Measurements from ENCODE around the gene PDILT. TPM values are rescaled to one million over a fixed set of nuclear protein-coding genes. Genes with fewer than 3 reads are reported as not detected.

PDILT gene
- total and polyA plus RNA-seq, 2 experiments from 2014 or later: not detected

- Mint-ChIP-seq H3K27ac (no peak overlapping the region), H3K4me1 (peaks cover 5% of the 10 kb centered on the region; the same call in 2 of the 3 replicates), H3K4me3 (no peak overlapping the region), H3K36me3 (ENCODE audit: low read depth) (no peaks in the 10 kb centered on the region), H3K9me3 (no peaks in the 10 kb centered on the region), H3K27me3 (ENCODE audit: insufficient read depth, low read depth, poor library complexity) (no peaks in the 10 kb centered on the region)
- Histone ChIP-seq H3K27ac (ENCODE audit: low read depth) (no peak overlapping the region), H3K4me3 (no peak overlapping the region), H3K36me3 (ENCODE audit: insufficient read depth) (no peaks in the 10 kb centered on the region), H3K4me1 (ENCODE audit: insufficient read depth) (no peaks in the 10 kb centered on the region), H3K79me2 (replicated peaks; ENCODE audit: insufficient read depth) (no peaks in the 10 kb centered on the region), H2AFZ (no peak overlapping the region), H3K27me3 (ENCODE audit: insufficient read depth) (no peaks in the 10 kb centered on the region), H4K20me1 (replicated peaks; ENCODE audit: insufficient read depth) (no peaks in the 10 kb centered on the region), H3K9me2 (ENCODE audit: insufficient read depth) (peaks cover 18% of the 10 kb centered on the region; the same call in 1 of the 2 replicates), H3F3A (replicated peaks; ENCODE audit: low read depth) (no peaks in the 10 kb centered on the region), H3K4me2 (no peak overlapping the region)
- no peak for TF ChIP-seq EZH2 (IDR thresholded peaks at IDR 0.05; ENCODE audit: low read depth, unreplicated experiment)
- ATAC-seq (no peak), DNase-seq (ENCODE audit: low spot score) (no peak)
Measured at GRCh38 chr16:20393801-20394577, 10.5 kb downstream of the PDILT start.

DNA sequence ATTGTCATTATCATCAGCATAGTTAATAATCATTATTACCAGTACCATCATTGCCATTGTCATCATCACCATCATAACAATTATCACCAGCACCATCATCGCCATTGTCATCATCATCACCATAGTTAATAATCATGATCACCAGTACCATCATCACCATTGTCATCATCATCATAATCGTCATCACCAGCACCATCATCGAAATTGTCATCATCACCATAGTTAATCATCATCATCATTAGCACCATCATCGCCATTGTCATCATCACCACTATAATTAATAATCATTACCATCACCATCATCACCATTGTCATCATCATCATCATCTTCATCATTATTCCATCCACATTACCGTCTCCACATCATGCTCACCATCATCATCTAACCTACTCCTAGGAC lies 13.5 kb downstream of the PDILT start:
- no peak overlapping the region for H3K4me3 ChIP-seq
- Mint-ChIP-seq H3K36me3 (ENCODE audit: low read depth) (no peaks in the 10 kb centered on the region), H3K4me1 (peaks cover 9% of the 10 kb centered on the region; the same call in 2 of the 3 replicates), H3K27ac (no peak overlapping the region), H3K4me3 (no peak overlapping the region), H3K9me3 (no peaks in the 10 kb centered on the region), H3K27me3 (ENCODE audit: insufficient read depth, low read depth, poor library complexity) (no peaks in the 10 kb centered on the region)
- no peaks in the 10 kb centered on the region for H4K20me1 ChIP-seq (replicated peaks; ENCODE audit: insufficient read depth)
- peaks cover 15% of the 10 kb centered on the region; the same call in 1 of the 2 replicates for H3K9me2 ChIP-seq (ENCODE audit: insufficient read depth)
- peaks cover 2% of the 10 kb centered on the region; the same call in 1 of the 2 replicates for H3K4me1 ChIP-seq (ENCODE audit: insufficient read depth)
- H3K36me3 ChIP-seq (ENCODE audit: insufficient read depth): no peaks in the 10 kb centered on the region
- no peak overlapping the region for H3K27ac ChIP-seq (ENCODE audit: low read depth)
- DNase-seq (ENCODE audit: low spot score) (no peak), ATAC-seq (no peak)
- H3K27me3 ChIP-seq (ENCODE audit: insufficient read depth): no peaks in the 10 kb centered on the region
- H3F3A ChIP-seq (replicated peaks; ENCODE audit: low read depth): no peaks in the 10 kb centered on the region
- no peaks in the 10 kb centered on the region for H3K79me2 ChIP-seq (replicated peaks; ENCODE audit: insufficient read depth)
- H2AFZ ChIP-seq: no peak overlapping the region
- no peak overlapping the region for H3K4me2 ChIP-seq
- TF ChIP-seq JUNB (IDR thresholded peaks at IDR 0.05; ENCODE audit: unreplicated experiment) (no peak), EZH2phosphoT487 (IDR thresholded peaks at IDR 0.05; ENCODE audit: unreplicated experiment) (no peak), REST (IDR thresholded peaks at IDR 0.05; ENCODE audit: unreplicated experiment) (no peak), ZNF462 (CRISPR knock-in tag; IDR thresholded peaks at IDR 0.05) (no peak), ZNF331 (CRISPR knock-in tag; IDR thresholded peaks at IDR 0.05; ENCODE audit: low read depth) (no peak), NANOG (IDR thresholded peaks at IDR 0.05; ENCODE audit: borderline replicate concordance) (no peak), CTCF (conservative IDR thresholded peaks at IDR 0.05; ENCODE audit: low read depth in 2 of 2) (no peak), STAT1 (IDR thresholded peaks at IDR 0.05; ENCODE audit: unreplicated experiment) (no peak), ZNF114 (CRISPR knock-in tag; IDR thresholded peaks at IDR 0.05) (no peak)
